Neutrophil (primary cell): Measurements from ENCODE around the gene ACER1.
A peak's percentile ranks its signal among the peaks of the same experiment; 100 is the strongest.

Source experiments
- H3K27ac ChIP-seq: fragments of 200-600 bp; sonication (generic); 2 replicates; pipeline ENCODE4 v1.5.1; 2016; ENCODE audit warnings: mild to moderate bottlenecking, moderate library complexity
- H3K27me3 ChIP-seq: fragments of 200-600 bp; sonication (generic); 2 replicates; pipeline ENCODE4 v1.6.0; 2016; ENCODE audit warnings: mild to moderate bottlenecking
- H3K36me3 ChIP-seq: fragments of 200-600 bp; sonication (generic); 2 replicates; pipeline ENCODE4 v1.5.1; 2017
- H3K4me1 ChIP-seq, 2 experiments: fragments of 200-600 bp in 1 of 2; sonication (generic) in 1 of 2; 1 replicate in 1 of 2; 2 replicates in 1 of 2; pipeline versions ENCODE4 v1.5.1 to v1.6.1; 2013 to 2016; ENCODE audit warnings: low read depth in 1 of 2, low read length in 1 of 2, mild to moderate bottlenecking in 1 of 2, moderate library complexity in 1 of 2; ENCODE audit not compliant: control insufficient read depth in 1 of 2, insufficient read depth in 1 of 2
- H3K4me3 ChIP-seq, 2 experiments: fragments of 200-600 bp in 1 of 2; sonication (generic) in 1 of 2; 1 replicate in 1 of 2; 2 replicates in 1 of 2; pipeline ENCODE4 v1.5.1; 2013 to 2016; ENCODE audit warnings: low read depth in 1 of 2, low read length in 1 of 2, mild to moderate bottlenecking in 1 of 2, moderate library complexity in 1 of 2
- H3K9me3 ChIP-seq: fragments of 200-600 bp; sonication (generic); 2 replicates; pipeline ENCODE4 v1.5.1; 2016
- CTCF ChIP-seq: fragments of 200-600 bp; sonication (generic); IDR thresholded peaks from 2 replicates; pipeline ENCODE4 v1.5.1; 2016; ENCODE audit warnings: antibody characterized with exemption

Gene ACER1

DNA sequence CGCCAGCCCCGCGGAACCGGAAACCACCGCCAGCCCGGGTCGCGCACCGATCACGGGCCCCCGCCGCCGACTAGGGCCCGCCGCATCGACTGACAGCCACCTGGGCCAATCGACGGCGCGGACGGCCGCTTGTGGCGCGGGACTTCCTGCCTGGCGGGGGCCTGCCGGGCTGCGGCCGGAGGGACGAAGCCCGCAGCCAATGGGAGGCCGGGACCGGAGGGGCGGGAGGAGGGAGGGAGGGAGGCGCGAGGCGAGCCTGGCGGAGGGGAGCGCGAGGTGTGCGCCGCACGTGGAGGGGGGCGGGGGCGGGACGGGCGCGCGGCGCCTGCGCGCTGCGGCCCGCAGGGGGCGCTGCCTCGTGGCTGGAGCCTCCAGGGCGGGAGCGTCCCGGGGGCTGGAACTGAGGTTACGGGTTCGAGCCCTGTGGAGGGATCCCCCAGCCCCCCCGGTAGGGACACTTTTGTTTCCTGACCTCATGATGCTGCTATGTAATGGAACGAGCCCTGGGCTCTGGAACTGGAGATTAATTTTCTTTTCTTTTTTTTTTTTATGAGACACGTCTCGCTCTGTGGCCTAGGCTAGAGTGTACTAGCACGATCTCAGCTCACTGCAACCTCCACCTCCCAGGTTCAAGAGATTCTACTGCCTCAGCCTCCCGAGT, 53.4 kb downstream of the ACER1 start, which contains the start of gene MLLT1:
Gene MLLT1 (minus strand): TSS at position 45 of the 661 bp plus-strand sequence. CDS start 191 bp downstream, outside the sequence.
- Histone ChIP-seq H3K27me3 (peaks cover 11% of the 10 kb centered on the region), H3K9me3 (no peaks in the 10 kb centered on the region), H3K4me3 (peak within 1 kb of the TSS; percentile 78 to 82), H3K4me1 (peaks cover 40 to 48% of the 10 kb centered on the region in 2 experiments), H3K36me3 (no peaks in the 10 kb centered on the region), H3K27ac (peak within 1 kb of the TSS; percentile 70)
- TF ChIP-seq CTCF: peak; percentile 90

GRCh38 chr19:6279620-6279930, 53.8 kb downstream of the ACER1 start:
- no peak for TF ChIP-seq CTCF
- Histone ChIP-seq H3K9me3 (no peaks in the 10 kb centered on the region), H3K27ac (peak overlapping the region; percentile 70), H3K4me1 (peaks cover 45 to 53% of the 10 kb centered on the region in 2 experiments), H3K27me3 (peaks cover 11% of the 10 kb centered on the region), H3K4me3 (peak overlapping the region; percentile 78 to 82), H3K36me3 (no peaks in the 10 kb centered on the region)

- TF ChIP-seq CTCF: no peak
- Histone ChIP-seq H3K4me3 (peak overlapping the region; percentile 78 to 82), H3K4me1 (peaks cover 51 to 59% of the 10 kb centered on the region in 2 experiments), H3K27ac (peak overlapping the region; percentile 70), H3K27me3 (peaks cover 11% of the 10 kb centered on the region), H3K36me3 (no peaks in the 10 kb centered on the region), H3K9me3 (no peaks in the 10 kb centered on the region)
These were observed 54.4 kb downstream of the ACER1 start for GRCh38 chr19:6278740-6279619.

DNA sequence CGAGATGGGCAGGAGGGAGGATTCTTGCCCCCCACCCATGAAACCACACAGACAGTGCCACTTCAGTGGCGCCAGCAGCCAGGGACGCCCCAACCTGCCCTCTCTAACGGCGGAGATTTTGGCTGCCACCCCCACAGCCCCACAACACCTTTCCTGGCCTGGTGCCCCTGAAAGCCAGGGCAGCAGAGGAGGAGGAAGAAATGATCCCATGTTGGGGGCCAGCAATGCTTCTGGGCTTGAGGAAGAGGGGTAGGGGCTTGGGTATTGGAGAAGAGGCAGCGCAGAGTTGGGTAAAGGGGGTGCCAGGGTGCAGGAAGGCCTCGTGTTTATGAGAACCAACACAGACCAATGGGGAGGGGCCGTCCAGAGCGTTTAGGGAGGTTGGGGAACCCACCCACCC, 55.4 kb downstream of the ACER1 start:
- Histone ChIP-seq H3K4me3 (peak overlapping the region in 1 of 2 experiments; percentile 82), H3K27ac (peak overlapping the region; percentile 89), H3K27me3 (peaks cover 11% of the 10 kb centered on the region), H3K9me3 (no peaks in the 10 kb centered on the region), H3K36me3 (no peaks in the 10 kb centered on the region), H3K4me1 (peaks cover 58 to 68% of the 10 kb centered on the region in 2 experiments)
- TF ChIP-seq CTCF: no peak

DNA sequence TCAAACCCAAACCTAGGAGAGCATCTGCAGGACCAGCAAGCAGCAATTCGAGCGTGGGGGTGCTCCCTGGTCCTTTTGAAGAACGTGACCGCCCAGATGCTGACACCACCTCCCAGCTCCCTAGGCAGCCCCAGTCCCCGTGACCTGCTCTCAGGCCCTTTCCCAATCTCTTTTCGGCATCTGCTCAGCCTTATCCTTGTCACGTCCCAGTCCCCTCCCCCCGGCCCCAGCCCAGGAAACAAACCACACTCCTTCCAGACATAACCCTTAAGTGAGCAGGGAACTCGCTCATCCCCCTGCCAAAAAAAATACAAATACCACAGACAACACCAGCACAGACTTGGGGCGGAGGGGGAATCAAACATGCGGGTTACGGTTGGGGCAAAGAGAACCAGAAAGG, 57.0 kb downstream of the ACER1 start:
- Histone ChIP-seq H3K4me3 (no peak overlapping the region), H3K4me1 (peaks cover 71 to 83% of the 10 kb centered on the region in 2 experiments), H3K9me3 (no peaks in the 10 kb centered on the region), H3K36me3 (no peaks in the 10 kb centered on the region), H3K27me3 (peaks cover 8% of the 10 kb centered on the region), H3K27ac (peak overlapping the region; percentile 89)
- TF ChIP-seq CTCF: no peak
